Activated CD4-positive, alpha-beta T cell treated with anti-CD3 and anti-CD28 coated beads for 24 hours (primary cell): ENCODE measurements around the gene EPHB3.

Experiments used
- DNase-seq, 2 donors: peaks; one replicate each; pipeline ENCODE4 v3.0.0-alpha.2; 2020; ENCODE audit warnings: low read depth in 2 of 2

The EPHB3 gene

GRCh38 chr3:184579513-184579912, 17.9 kb downstream of the EPHB3 start:
- DNase-seq: no peak

DNA sequence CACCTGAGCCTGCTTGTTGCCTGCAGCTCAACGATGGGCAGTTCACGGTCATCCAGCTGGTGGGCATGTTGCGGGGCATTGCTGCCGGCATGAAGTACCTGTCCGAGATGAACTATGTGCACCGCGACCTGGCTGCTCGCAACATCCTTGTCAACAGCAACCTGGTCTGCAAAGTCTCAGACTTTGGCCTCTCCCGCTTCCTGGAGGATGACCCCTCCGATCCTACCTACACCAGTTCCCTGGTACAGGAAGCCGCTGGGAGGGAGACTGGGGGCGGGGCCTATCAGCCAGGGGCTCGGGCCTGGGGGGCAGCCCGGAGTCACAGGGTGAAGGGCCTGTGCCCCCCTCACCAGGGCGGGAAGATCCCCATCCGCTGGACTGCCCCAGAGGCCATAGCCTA, 18.8 kb downstream of the EPHB3 start:
- no peak for DNase-seq

DNA sequence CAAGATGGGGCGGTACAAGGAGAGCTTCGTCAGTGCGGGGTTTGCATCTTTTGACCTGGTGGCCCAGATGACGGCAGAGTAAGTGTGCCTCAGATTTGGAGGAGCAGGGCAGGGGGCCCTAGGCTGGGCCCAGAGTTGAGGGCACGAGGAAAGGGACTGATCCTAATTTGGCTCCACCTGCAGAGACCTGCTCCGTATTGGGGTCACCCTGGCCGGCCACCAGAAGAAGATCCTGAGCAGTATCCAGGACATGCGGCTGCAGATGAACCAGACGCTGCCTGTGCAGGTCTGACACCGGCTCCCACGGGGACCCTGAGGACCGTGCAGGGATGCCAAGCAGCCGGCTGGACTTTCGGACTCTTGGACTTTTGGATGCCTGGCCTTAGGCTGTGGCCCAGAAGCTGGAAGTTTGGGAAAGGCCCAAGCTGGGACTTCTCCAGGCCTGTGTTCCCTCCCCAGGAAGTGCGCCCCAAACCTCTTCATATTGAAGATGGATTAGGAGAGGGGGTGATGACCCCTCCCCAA, 19.8 kb downstream of the EPHB3 start:
- DNase-seq: no peak

- no peak for DNase-seq
Observed at GRCh38 chr3:184582646-184583577, 21.3 kb downstream of the EPHB3 start.

GRCh38 chr3:184583578-184584451, 22.2 kb downstream of the EPHB3 start:
- DNase-seq: no peak

DNA sequence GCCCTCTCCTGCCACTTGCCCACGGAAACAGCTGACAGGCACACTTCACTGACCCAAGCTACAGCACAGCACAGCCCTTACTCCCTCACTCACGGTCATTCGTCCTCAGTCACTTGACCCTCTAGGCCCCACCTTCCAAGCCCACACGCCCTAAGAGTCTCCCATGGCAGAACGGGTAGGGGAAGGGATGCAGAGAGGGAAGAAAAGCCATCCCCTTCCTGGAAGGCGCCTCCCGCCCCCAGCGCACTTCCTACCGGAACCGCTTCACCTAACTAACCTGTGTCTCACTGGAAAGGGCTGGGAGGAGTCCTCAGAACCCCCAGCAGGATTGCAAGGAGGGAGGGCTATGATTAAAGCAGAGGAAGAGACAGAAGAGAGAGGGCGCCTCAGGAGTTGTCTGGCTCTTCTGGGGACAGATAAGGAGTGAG, 22.9 kb downstream of the EPHB3 start:
- no peak for DNase-seq

- no peak for DNase-seq
Observed at GRCh38 chr3:184585545-184585944, 24.0 kb downstream of the EPHB3 start.

DNA sequence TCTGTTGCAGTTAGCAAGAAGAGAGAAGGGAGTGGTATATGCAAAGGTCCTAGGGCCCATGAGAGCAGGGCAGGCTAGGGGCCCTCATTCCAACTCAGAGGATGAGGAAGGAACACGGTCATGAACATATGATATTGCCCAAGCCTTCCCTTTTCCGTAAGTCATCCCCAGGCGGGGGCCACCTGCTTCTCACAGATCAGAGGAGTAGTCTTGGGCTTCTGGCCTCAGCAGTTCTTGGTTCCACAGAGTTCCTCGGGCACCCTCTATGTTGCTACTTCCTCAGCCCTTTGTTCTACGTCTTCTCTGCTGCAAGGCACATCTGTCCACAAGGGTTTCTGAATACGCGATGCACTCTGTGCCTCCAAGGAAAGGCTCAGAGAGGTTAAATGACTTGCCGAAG, 25.3 kb downstream of the EPHB3 start:
- DNase-seq: no peak

DNA sequence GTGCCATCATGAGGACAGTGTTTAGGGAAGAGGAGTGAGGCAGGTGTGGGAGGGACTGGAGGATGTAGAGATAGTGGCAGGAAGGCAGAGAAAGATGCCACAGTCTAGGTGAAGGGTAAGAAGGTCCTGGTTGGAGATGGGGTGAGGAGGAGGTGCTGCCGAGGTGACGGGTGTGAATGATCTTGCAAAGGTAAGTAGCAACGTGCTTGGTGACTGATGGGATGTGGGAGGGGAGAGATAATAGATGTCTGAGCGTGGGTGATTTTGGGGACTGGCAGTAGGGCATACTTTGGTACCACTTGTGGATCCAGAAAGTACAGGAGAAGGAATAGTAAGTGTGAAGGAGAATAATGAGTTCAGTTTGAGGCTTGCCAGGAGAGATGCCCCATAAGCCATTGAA, 27.2 kb downstream of the EPHB3 start:
- DNase-seq: no peak

DNA sequence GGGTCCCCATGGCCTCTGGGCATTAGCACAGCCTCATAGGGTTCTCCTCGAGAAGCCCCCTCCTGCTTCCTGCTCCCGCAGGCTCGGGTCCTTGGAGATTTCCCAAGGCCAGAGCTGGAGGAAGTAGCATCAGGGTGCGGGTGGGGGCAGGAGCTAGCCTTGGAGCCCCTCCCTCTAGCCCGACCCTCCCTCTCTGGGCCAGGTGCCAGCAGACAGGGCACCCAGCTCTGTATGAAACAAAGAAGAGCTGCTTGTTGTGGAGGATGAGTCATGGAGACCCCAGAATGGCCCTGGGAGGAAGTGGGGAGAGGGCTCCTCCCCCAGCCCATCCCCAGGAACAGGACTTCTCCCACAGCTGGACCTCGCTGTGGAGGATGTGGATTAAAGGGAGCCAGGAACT, 29.2 kb downstream of the EPHB3 start:
- DNase-seq: no peak

DNA sequence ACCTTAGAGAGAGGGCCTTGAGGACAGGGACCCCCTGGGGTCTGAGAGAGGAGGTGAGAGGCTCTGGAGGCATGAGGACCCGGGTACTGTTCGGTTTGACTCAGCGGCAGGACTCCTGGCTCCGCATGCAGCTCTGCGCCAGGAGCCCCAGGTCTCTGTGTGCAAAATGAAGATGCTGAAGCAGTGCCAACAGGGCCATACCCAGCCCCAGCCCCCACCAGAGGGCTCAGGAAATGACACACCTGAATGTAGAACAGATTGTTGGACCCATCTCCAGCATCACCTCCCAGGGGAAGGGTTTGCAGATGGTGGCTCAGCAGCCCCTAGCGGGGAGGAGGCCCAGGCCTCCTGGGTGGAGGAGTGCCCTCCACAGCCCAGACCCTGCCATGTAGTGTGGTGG, 30.2 kb downstream of the EPHB3 start:
- no peak for DNase-seq

DNA sequence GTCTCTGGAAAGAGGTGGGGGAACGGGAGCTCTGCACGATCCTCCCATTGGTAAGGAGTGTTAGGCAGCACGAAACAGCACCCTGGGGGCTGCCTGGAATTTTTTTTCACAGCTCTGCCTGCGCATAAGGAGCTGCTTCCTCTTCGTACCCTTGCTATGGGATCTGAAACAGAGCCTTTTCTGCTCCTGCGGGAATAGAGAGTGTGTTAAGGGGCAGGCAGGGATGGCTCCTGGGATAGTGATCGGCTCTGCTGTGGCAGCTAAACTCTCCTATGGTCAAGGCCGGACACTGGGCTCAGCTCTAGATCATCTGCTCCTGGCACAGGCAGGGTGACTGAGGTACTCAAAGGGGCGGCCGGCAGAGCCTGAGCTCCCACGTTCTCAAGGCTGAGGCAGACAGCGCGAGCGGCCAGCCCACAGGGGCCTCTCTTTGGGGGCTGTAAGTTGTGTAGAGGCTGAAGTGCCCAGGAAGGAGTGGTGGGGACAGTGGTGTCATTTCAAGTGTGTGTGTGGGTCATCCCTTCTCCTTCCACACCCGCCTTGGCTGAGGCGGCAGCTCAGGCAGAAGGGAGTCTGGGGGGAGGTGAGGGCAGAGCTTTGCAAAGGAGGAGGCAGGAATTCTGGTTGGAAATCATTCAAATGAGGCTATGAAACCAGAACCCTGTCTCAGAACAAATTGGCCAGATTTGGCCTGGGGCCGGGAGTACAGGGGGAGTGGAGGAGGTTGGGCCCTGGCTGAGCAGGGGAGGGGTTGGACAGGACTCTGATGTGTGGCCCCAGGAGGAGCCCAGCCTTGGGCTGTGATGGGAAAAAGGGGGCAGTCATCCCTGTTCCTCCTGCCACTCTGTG, 31.0 kb downstream of the EPHB3 start:
- DNase-seq: no peak

GRCh38 chr3:184593220-184593927, 31.8 kb downstream of the EPHB3 start:
- DNase-seq: no peak

GRCh38 chr3:184593928-184594303, 32.3 kb downstream of the EPHB3 start:
- DNase-seq: no peak

GRCh38 chr3:184594371-184595001, 32.9 kb downstream of the EPHB3 start:
- no peak for DNase-seq

- DNase-seq: no peak
Observed at GRCh38 chr3:184595726-184596125, 34.1 kb downstream of the EPHB3 start.

GRCh38 chr3:184596233-184596632, 34.6 kb downstream of the EPHB3 start:
- no peak for DNase-seq

GRCh38 chr3:184596886-184597575, 35.4 kb downstream of the EPHB3 start:
- DNase-seq: no peak

- DNase-seq: no peak
Observed at GRCh38 chr3:184597829-184598573, 36.4 kb downstream of the EPHB3 start.
